ENCODE measurements around the gene RAD51D. TPM values are rescaled to one million over a fixed set of nuclear protein-coding genes. Genes with fewer than 3 reads are reported as not detected.

Gene RAD51D
- total RNA-seq, 1 donor from 2014 or later, result 13.2 TPM

- ATAC-seq (no peak), DNase-seq (no peak)
- no peak overlapping the region for H3K4me3 ChIP-seq
- no peaks in the 10 kb centered on the region for H3K27me3 ChIP-seq (ENCODE audit: low read depth)
- no peak for TF ChIP-seq CTCF (IDR thresholded peaks at IDR 0.05)
- H3K9me3 ChIP-seq, result no peaks in the 10 kb centered on the region
- no peaks in the 10 kb centered on the region for H3K36me3 ChIP-seq
- no peak overlapping the region for H3K27ac ChIP-seq
- intact Hi-C loops (cut with DNase I), result no loop called here
- H3K4me1 ChIP-seq, result peaks cover 21% of the 10 kb centered on the region
Observed at GRCh38 chr17:35069311-35069710, 50.3 kb downstream of the RAD51D start.

- H3K4me1 ChIP-seq, result peaks cover 32% of the 10 kb centered on the region
- no peak for ATAC-seq
- intact Hi-C loops (cut with DNase I), result no loop called here
- H3K4me3 ChIP-seq, result no peak overlapping the region
- H3K36me3 ChIP-seq, result no peaks in the 10 kb centered on the region
- H3K27me3 ChIP-seq (ENCODE audit: low read depth), result no peaks in the 10 kb centered on the region
- H3K27ac ChIP-seq, result no peak overlapping the region
- TF ChIP-seq CTCF (IDR thresholded peaks at IDR 0.05), result no peak
- no peak for DNase-seq
- no peaks in the 10 kb centered on the region for H3K9me3 ChIP-seq
Observed at GRCh38 chr17:35068249-35068648, 51.4 kb downstream of the RAD51D start.

GRCh38 chr17:35065880-35066279 is 53.8 kb downstream of the RAD51D start:
- DNase-seq (no peak), ATAC-seq (no peak)
- Histone ChIP-seq H3K9me3 (no peaks in the 10 kb centered on the region), H3K36me3 (no peaks in the 10 kb centered on the region), H3K27ac (no peak overlapping the region), H3K27me3 (ENCODE audit: low read depth) (no peaks in the 10 kb centered on the region), H3K4me1 (peaks cover 40% of the 10 kb centered on the region), H3K4me3 (no peak overlapping the region)
- intact Hi-C loops (cut with DNase I), result no loop called here
- TF ChIP-seq CTCF (IDR thresholded peaks at IDR 0.05), result no peak

GRCh38 chr17:35064516-35065215 is 55.0 kb downstream of the RAD51D start:
- H3K27ac ChIP-seq, result peak overlapping the region; percentile 85
- peaks cover 36% of the 10 kb centered on the region for H3K4me1 ChIP-seq
- no peaks in the 10 kb centered on the region for H3K27me3 ChIP-seq (ENCODE audit: low read depth)
- H3K36me3 ChIP-seq, result no peaks in the 10 kb centered on the region
- ATAC-seq (no peak), DNase-seq (no peak)
- no peak overlapping the region for H3K4me3 ChIP-seq
- intact Hi-C loops (cut with DNase I), result no loop called here
- no peaks in the 10 kb centered on the region for H3K9me3 ChIP-seq
- no peak for TF ChIP-seq CTCF (IDR thresholded peaks at IDR 0.05)

- Histone ChIP-seq H3K4me1 (peaks cover 26% of the 10 kb centered on the region), H3K27ac (peak within 1 kb of the TSS; percentile 85), H3K4me3 (peak within 1 kb of the TSS; percentile 38), H3K27me3 (ENCODE audit: low read depth) (no peaks in the 10 kb centered on the region), H3K9me3 (no peaks in the 10 kb centered on the region), H3K36me3 (no peaks in the 10 kb centered on the region)
- ATAC-seq, result peak; percentile 98 to 99
- intact Hi-C loops (cut with DNase I), result no loop called here
- TF ChIP-seq CTCF (IDR thresholded peaks at IDR 0.05), result no peak
- DNase-seq, result peak; percentile 89
Observed at GRCh38 chr17:35063514-35064223, 56.0 kb downstream of the RAD51D start, which contains the start of gene RFFL. Gene RFFL, minus strand, starts transcription at chr17:35063707. Its CDS starts 37,154 bp downstream, at chr17:35026553.

All from lower lobe of right lung (tissue), 2 donors.